Thyroid gland (tissue), 4 donors: ENCODE measurements around the gene ZER1.
"Not testable (repeated sequence)": the region's sequence is repeated elsewhere in the genome, so short reads cannot be mapped to it uniquely, and the experiment has no call there.

Source experiments
- CTCF ChIP-seq, 6 experiments: fragments of 200-600 bp in 3 of 6; fragments of 450-650 bp in 3 of 6; sonication (generic) in 3 of 6; IDR thresholded peaks; one replicate each; pipeline ENCODE4 v1.5.1; 2016 to 2019; ENCODE audit warnings: antibody characterized with exemption in 6 of 6, mild to moderate bottlenecking in 2 of 6, inconsistent platforms in 1 of 6, moderate library complexity in 1 of 6
- POLR2A ChIP-seq, 2 donors: fragments of 450-650 bp; IDR thresholded peaks; one replicate each; pipeline ENCODE4 v1.6.1; 2017; ENCODE audit warnings: antibody characterized with exemption in 2 of 2, mild to moderate bottlenecking in 2 of 2, moderate library complexity in 1 of 2

- not testable (repeated sequence) for TF ChIP-seq CTCF, POLR2A (IDR thresholded peaks at IDR 0.05)
Observed at GRCh38 chr9:128794961-128795360, 23.2 kb upstream of the ZER1 start.
